Adrenal gland (tissue), 5 donors: ENCODE results near the gene MKX.

ENCODE experiments used
- POLR2A ChIP-seq, 2 donors: fragments of 450-650 bp; IDR thresholded peaks; one replicate each; pipeline ENCODE4 v1.6.1; 2017; ENCODE audit warnings: antibody characterized with exemption in 2 of 2, mild to moderate bottlenecking in 2 of 2, moderate library complexity in 1 of 2
- TF ChIP-seq, protein P1 (sequence below), 6 experiments: fragments of 450-650 bp in 4 of 6; fragments of 200-600 bp in 2 of 6; sonication (generic) in 1 of 6; IDR thresholded peaks; 1 replicate in 5 of 6; 2 replicates in 1 of 6; pipeline versions ENCODE4 v1.5.1 to v1.8.0; 2016 to 2021; ENCODE audit warnings: antibody characterized with exemption in 6 of 6, mild to moderate bottlenecking in 2 of 6, moderate library complexity in 1 of 6
- donor health status: DM: no; HTN: no; CAD: no.

DNA sequence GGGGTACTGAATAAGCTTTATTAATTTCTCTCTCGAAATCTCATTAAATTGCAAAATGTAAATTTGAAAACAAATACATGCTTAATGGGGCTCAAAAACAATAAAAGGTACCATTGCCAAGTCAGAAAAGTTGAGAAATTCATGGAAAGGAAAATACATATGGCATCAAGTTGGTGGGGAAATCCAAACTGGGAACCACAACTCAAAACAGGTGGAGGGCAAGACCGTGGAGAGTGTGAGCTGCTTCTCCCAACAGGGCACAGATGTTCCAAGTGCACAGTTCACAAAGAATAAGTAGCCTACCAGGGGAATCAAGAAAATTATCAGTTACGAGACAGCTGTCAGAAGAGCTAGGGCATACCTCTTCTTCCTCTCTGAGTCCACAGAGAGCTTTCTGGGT is 26.6 kb downstream of the MKX start:
- TF ChIP-seq, protein P1, sequence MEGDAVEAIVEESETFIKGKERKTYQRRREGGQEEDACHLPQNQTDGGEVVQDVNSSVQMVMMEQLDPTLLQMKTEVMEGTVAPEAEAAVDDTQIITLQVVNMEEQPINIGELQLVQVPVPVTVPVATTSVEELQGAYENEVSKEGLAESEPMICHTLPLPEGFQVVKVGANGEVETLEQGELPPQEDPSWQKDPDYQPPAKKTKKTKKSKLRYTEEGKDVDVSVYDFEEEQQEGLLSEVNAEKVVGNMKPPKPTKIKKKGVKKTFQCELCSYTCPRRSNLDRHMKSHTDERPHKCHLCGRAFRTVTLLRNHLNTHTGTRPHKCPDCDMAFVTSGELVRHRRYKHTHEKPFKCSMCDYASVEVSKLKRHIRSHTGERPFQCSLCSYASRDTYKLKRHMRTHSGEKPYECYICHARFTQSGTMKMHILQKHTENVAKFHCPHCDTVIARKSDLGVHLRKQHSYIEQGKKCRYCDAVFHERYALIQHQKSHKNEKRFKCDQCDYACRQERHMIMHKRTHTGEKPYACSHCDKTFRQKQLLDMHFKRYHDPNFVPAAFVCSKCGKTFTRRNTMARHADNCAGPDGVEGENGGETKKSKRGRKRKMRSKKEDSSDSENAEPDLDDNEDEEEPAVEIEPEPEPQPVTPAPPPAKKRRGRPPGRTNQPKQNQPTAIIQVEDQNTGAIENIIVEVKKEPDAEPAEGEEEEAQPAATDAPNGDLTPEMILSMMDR (IDR thresholded peaks at IDR 0.05): no peak
- TF ChIP-seq POLR2A (IDR thresholded peaks at IDR 0.05): no peak
